Esophagus squamous epithelium (tissue), 5 donors: ENCODE results near the gene NUDT8. TPM values are rescaled to one million over a fixed set of nuclear protein-coding genes. Genes with fewer than 3 reads are reported as not detected.

Experiments used
- DNase-seq: peaks from one replicate; lab custom pipeline; 2025; lab: John Stamatoyannopoulos, UW
- H3K27ac ChIP-seq, 4 donors: fragments of 200-600 bp; sonication (generic); one replicate each; pipeline ENCODE4 v1.5.1; 2016 to 2019; ENCODE audit warnings: mild to moderate bottlenecking in 1 of 4
- H3K27me3 ChIP-seq, 4 donors: fragments of 200-600 bp; sonication (generic); 1 replicate in 3 of 4; 2 replicates in 1 of 4; pipeline versions ENCODE4 v1.5.1 to v1.6.0; 2017 to 2021; ENCODE audit warnings: antibody characterized with exemption in 1 of 4
- H3K36me3 ChIP-seq, 3 donors: fragments of 200-600 bp; sonication (generic); one replicate each; pipeline ENCODE4 v1.5.1; 2016 to 2019
- H3K4me1 ChIP-seq, 3 donors: fragments of 200-600 bp; sonication (generic); one replicate each; pipeline ENCODE4 v1.5.1; 2017 to 2019
- H3K4me3 ChIP-seq, 4 donors: fragments of 200-600 bp; sonication (generic); 1 replicate in 3 of 4; 2 replicates in 1 of 4; pipeline ENCODE4 v1.5.1; 2016 to 2019; ENCODE audit warnings: mild to moderate bottlenecking in 2 of 4, moderate library complexity in 1 of 4
- H3K9me3 ChIP-seq, 3 donors: fragments of 200-600 bp; sonication (generic); one replicate each; pipeline ENCODE4 v1.5.1; 2016 to 2019
- POLR2A ChIP-seq, 4 donors: fragments of 450-650 bp; IDR thresholded peaks; one replicate each; pipeline ENCODE4 v1.6.1; 2017; ENCODE audit warnings: antibody characterized with exemption in 4 of 4, mild to moderate bottlenecking in 4 of 4, moderate library complexity in 3 of 4
- WGBS, 2 donors: methylation state at CpG; one replicate each; pipeline ENCODE4 v1.1.5; 2018; 5-methylcytosine and 5-hydroxymethylcytosine counted together
- intact Hi-C: fragments of 100-400 bp; cut with DNase I; formaldehyde crosslinking; loops from one replicate; pipeline ENCODE4 v1.15.0; 2022
- total RNA-seq, 4 donors: library from RNA; depleted of rRNA; stranded (reverse); fragments of >200 nt; gene quantifications; one replicate each; pipeline ENCODE4 v1.1.0, GENCODE V29; 2016
- TF ChIP-seq, protein P1 (sequence below), 6 experiments: fragments of 450-650 bp in 4 of 6; fragments of 200-600 bp in 2 of 6; sonication (generic) in 2 of 6; IDR thresholded peaks; one replicate each; pipeline ENCODE4 v1.5.1; 2016 to 2019; ENCODE audit warnings: antibody characterized with exemption in 6 of 6, mild to moderate bottlenecking in 4 of 6, moderate library complexity in 4 of 6
- donor health status: DM: yes; HTN: yes; CAD: no.

The NUDT8 gene
- total RNA-seq, 4 donors from 2014 or later: 37.5 to 68.0 (median 47.0) TPM

GRCh38 chr11:67630228-67630942, 648 bp upstream of the NUDT8 start:
- intact Hi-C loops: no loop called here
- H3K27me3 ChIP-seq: peaks cover 0 to 9% (median 0%) of the 10 kb centered on the region in 4 donors
- H3K9me3 ChIP-seq: no peaks in the 10 kb centered on the region
- no peaks in the 10 kb centered on the region for H3K36me3 ChIP-seq
- 1% methylated on average over 22 to 28 of the region's 70 CpGs for WGBS, 2 donors
- H3K27ac ChIP-seq: peak overlapping the region; percentile 93 to 99 (median 98)
- DNase-seq: peak; percentile 91
- H3K4me3 ChIP-seq: peak overlapping the region; percentile 56 to 77 (median 64)
- H3K4me1 ChIP-seq: peaks cover 17 to 42% (median 24%) of the 10 kb centered on the region in 3 donors
- TF ChIP-seq POLR2A (IDR thresholded peaks at IDR 0.05): peak in 3 of 4 donors; percentile 77 to 83 (median 81)
- TF ChIP-seq, protein P1, sequence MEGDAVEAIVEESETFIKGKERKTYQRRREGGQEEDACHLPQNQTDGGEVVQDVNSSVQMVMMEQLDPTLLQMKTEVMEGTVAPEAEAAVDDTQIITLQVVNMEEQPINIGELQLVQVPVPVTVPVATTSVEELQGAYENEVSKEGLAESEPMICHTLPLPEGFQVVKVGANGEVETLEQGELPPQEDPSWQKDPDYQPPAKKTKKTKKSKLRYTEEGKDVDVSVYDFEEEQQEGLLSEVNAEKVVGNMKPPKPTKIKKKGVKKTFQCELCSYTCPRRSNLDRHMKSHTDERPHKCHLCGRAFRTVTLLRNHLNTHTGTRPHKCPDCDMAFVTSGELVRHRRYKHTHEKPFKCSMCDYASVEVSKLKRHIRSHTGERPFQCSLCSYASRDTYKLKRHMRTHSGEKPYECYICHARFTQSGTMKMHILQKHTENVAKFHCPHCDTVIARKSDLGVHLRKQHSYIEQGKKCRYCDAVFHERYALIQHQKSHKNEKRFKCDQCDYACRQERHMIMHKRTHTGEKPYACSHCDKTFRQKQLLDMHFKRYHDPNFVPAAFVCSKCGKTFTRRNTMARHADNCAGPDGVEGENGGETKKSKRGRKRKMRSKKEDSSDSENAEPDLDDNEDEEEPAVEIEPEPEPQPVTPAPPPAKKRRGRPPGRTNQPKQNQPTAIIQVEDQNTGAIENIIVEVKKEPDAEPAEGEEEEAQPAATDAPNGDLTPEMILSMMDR (IDR thresholded peaks at IDR 0.05): peak; percentile 68 to 91 (median 78)

DNA sequence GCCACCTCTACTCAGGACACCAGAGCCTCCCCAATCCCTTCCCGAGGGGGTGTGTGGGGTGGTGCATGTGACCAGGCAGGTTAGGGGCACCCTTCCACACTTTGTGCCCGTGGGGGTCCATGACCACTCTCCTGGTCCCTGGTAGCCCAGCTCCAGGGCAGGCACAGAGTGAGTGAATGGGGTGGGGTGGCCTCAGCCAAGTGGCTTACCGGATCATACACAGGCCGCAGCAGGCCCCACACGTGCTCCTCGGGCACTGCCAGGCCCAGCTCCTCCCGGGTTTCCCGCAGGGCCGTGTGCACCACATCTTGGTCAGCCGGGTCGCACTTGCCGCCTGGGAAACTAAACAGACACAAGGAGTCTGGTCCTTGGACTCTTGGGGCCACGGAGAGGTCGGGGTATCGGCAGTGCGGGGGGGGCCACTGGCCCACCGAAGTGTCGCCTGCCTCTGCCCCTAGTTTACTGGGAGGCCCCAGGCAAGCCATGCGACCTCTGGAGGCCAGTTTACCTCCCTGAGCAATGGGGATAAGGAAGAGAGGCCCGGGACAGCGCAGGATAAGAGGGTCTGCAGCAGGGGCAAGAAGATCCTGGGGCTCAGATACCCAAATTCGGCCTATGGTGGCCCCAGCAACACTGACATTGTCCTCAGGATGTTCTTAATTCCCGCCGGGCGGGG, 889 bp downstream of the NUDT8 start:
- WGBS, 2 donors: 14 to 39% methylated on average over 6 of the region's 25 CpGs
- no peak for DNase-seq
- no peak for TF ChIP-seq POLR2A (IDR thresholded peaks at IDR 0.05)
- TF ChIP-seq, protein P1 (IDR thresholded peaks at IDR 0.05): peak in 1 of 6 experiments; percentile 95
- Histone ChIP-seq H3K36me3 (no peaks in the 10 kb centered on the region), H3K4me3 (peak overlapping the region; percentile 56 to 77 (median 64)), H3K27me3 (no peaks in the 10 kb centered on the region), H3K9me3 (no peaks in the 10 kb centered on the region), H3K4me1 (peaks cover 17 to 42% (median 24%) of the 10 kb centered on the region in 3 donors), H3K27ac (peak overlapping the region; percentile 93 to 99 (median 98))
- intact Hi-C loops: no loop called here

- no peak overlapping the region for H3K4me3 ChIP-seq
- DNase-seq: no peak
- H3K36me3 ChIP-seq: no peaks in the 10 kb centered on the region
- no peaks in the 10 kb centered on the region for H3K9me3 ChIP-seq
- H3K27me3 ChIP-seq: no peaks in the 10 kb centered on the region
- TF ChIP-seq POLR2A (IDR thresholded peaks at IDR 0.05): no peak
- TF ChIP-seq, protein P1 (IDR thresholded peaks at IDR 0.05): no peak
- WGBS, 2 donors: 78 to 96% methylated on average over 4 to 6 of the region's 15 CpGs
- peaks cover 17 to 42% (median 24%) of the 10 kb centered on the region in 3 donors for H3K4me1 ChIP-seq
- intact Hi-C loops: no loop called here
- H3K27ac ChIP-seq: peak overlapping the region in 3 of 4 donors; percentile 93 to 99 (median 98)
Observed at GRCh38 chr11:67627812-67628624, 1.7 kb downstream of the NUDT8 start.

DNA sequence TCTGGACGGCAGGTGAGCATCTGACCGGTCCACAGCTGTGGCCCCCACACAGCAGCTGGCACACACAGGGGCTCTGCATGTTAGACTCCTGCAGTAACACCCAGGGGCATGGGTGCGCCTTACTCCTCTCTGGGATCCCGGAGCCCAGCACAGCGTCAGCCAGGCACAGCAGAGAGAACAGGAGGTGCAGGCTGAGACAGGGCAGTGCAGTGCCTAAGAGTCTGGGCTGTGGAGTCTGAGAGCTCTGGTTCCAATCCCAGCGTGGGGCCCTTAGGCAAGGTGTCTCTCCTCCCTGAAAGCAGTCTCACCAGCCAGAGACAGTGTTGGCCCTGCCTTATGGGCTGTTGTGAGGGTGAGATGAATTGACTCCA, 2.3 kb downstream of the NUDT8 start:
- DNase-seq: no peak
- TF ChIP-seq, protein P1 (IDR thresholded peaks at IDR 0.05): no peak
- no peak for TF ChIP-seq POLR2A (IDR thresholded peaks at IDR 0.05)

More for the DNA sequence above, 2.3 kb downstream of the NUDT8 start:
- Histone ChIP-seq H3K4me3 (no peak overlapping the region), H3K27me3 (no peaks in the 10 kb centered on the region), H3K9me3 (no peaks in the 10 kb centered on the region), H3K27ac (peak overlapping the region in 2 of 4 donors; percentile 93 to 99), H3K4me1 (peaks cover 17 to 42% (median 24%) of the 10 kb centered on the region in 3 donors), H3K36me3 (no peaks in the 10 kb centered on the region)
- no CpG with 5 or more reads among the region's 6 CpGs for WGBS, 2 donors
- intact Hi-C loops: no loop called here
